Keratinocyte (primary cell): Measurements from ENCODE around the gene KIF11.
A peak's percentile ranks its signal among the peaks of the same experiment; 100 is the strongest.

ENCODE experiments used
- CTCF ChIP-seq, 3 experiments: IDR thresholded peaks in 1 of 3; conservative IDR thresholded peaks in 1 of 3; optimal IDR thresholded peaks in 1 of 3; 2 replicates in 2 of 3; 3 replicates in 1 of 3; pipeline versions ENCODE3 to v1.5.1; 2011; ENCODE audit warnings: low read length in 3 of 3, mild to moderate bottlenecking in 3 of 3, moderate library complexity in 2 of 3, control low read depth in 1 of 3, inconsistent platforms in 1 of 3; ENCODE audit not compliant: insufficient read depth in 2 of 3; ENCODE audit errors: extremely low read depth in 1 of 3
- EZH2 ChIP-seq: IDR thresholded peaks from one replicate; pipeline ENCODE4 v1.6.1; 2012; ENCODE audit warnings: inconsistent platforms, mild to moderate bottlenecking, low read length, moderate library complexity

DNA sequence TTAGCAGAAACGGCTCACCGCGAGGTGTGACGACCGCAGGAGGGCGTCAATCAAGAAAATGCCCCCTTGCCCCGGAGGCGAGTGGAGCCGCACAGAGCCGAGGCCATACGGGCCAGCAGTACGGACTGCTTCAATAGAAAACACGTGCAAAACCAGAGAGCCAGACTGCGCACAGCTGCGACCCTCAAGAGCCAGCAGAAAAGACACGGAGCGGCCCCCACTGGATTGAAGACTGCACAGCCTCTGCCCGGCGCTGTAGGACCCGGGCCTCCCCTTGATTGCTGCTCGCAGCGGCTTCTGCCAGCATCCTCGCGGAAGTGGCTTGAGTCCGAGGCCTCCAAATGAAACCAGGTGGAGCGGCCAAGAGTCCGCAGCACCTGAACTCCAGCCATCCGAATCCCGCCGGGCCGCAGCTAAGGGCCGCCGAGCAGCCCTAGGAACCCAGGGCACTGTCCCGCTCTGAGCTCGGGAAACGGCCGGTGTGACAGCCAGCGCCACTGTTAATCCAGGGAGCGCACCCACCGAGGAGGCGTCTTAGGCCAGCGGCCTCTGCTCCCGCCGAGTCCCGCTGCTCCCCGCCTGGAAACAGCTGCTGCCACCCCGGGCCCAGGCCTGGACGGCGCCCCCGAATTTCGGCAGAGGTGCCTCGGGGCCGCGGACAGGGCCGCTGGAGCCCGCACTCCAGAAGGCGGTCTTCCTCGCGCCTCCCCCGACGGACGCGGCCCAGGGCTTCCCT lies 96.2 kb downstream of the KIF11 start:
- TF ChIP-seq CTCF (optimal IDR thresholded peaks at IDR 0.05 in 1 of 3, IDR thresholded peaks at IDR 0.05 in 1 of 3, conservative IDR thresholded peaks at IDR 0.05 in 1 of 3; ENCODE audit: extremely low read depth in 1 of 3, insufficient read depth in 2 of 3, low read length in 3 of 3) (no peak), EZH2 (peak; percentile 99)
